Uterus (tissue), 4 donors: Measurements from ENCODE around the gene TMEM30A. TPM values are rescaled to one million over a fixed set of nuclear protein-coding genes. Genes with fewer than 3 reads are reported as not detected.

Experiments
- DNase-seq, 2 donors: peaks; one replicate each; pipeline ENCODE4 v3.0.0-alpha.2; 2019 to 2020
- H3K27ac ChIP-seq, 2 donors: fragments of 200-600 bp; sonication (generic); 1 replicate in 1 of 2; 2 replicates in 1 of 2; pipeline ENCODE4 v1.5.1; 2016 to 2018
- H3K27me3 ChIP-seq, 2 donors: fragments of 200-600 bp; sonication (generic); one replicate each; pipeline ENCODE4 v1.5.1; 2018 to 2019; ENCODE audit warnings: control low read depth in 1 of 2
- H3K36me3 ChIP-seq, 2 donors: fragments of 200-600 bp; sonication (generic); one replicate each; pipeline ENCODE4 v1.5.1; 2019; ENCODE audit warnings: control low read depth in 1 of 2
- H3K4me1 ChIP-seq, 2 donors: fragments of 200-600 bp; sonication (generic); one replicate each; pipeline ENCODE4 v1.5.1; 2018 to 2019; ENCODE audit warnings: control low read depth in 1 of 2
- H3K4me3 ChIP-seq, 2 donors: fragments of 200-600 bp; sonication (generic); 1 replicate in 1 of 2; 2 replicates in 1 of 2; pipeline ENCODE4 v1.5.1; 2018 to 2019; ENCODE audit warnings: mild to moderate bottlenecking in 1 of 2
- H3K9me3 ChIP-seq, 2 donors: fragments of 200-600 bp; sonication (generic); one replicate each; pipeline ENCODE4 v1.5.1; 2019; ENCODE audit warnings: control low read depth in 1 of 2
- POLR2A ChIP-seq, 2 donors: fragments of 450-650 bp; IDR thresholded peaks; one replicate each; pipeline ENCODE4 v1.6.1; 2016; ENCODE audit warnings: antibody characterized with exemption in 2 of 2, mild to moderate bottlenecking in 1 of 2, moderate library complexity in 1 of 2
- intact Hi-C: fragments of 100-400 bp; cut with DNase I; formaldehyde crosslinking; loops from one replicate; pipeline ENCODE4 v1.15.1; 2023; ENCODE audit warnings: low total_unique reads
- total RNA-seq, 4 donors: library from RNA; depleted of rRNA in 3 of 4; stranded (reverse); fragments of >200 nt in 3 of 4; gene quantifications; one replicate each; pipeline versions ENCODE4 v1.1.0 to v1.2.4, GENCODE V29; 2014 to 2023
- TF ChIP-seq, protein P1 (sequence below), 4 experiments: fragments of 200-600 bp in 2 of 4; fragments of 450-650 bp in 2 of 4; sonication (generic) in 2 of 4; IDR thresholded peaks; one replicate each; pipeline ENCODE4 v1.5.1; 2016 to 2019; ENCODE audit warnings: antibody characterized with exemption in 4 of 4, mild to moderate bottlenecking in 2 of 4, moderate library complexity in 1 of 4
- donor health status: DM: yes; HTN: yes; CAD: no.

Gene TMEM30A
- total RNA-seq, 4 donors from 2014 or later, result 71.0 to 194 (median 125) TPM

- Histone ChIP-seq H3K27me3 (no peaks in the 10 kb centered on the region), H3K4me3 (no peak overlapping the region), H3K36me3 (no peaks in the 10 kb centered on the region), H3K4me1 (peaks cover 0 to 5% of the 10 kb centered on the region in 2 donors), H3K27ac (no peak overlapping the region), H3K9me3 (no peaks in the 10 kb centered on the region)
- no peak for DNase-seq
- TF ChIP-seq, protein P1, sequence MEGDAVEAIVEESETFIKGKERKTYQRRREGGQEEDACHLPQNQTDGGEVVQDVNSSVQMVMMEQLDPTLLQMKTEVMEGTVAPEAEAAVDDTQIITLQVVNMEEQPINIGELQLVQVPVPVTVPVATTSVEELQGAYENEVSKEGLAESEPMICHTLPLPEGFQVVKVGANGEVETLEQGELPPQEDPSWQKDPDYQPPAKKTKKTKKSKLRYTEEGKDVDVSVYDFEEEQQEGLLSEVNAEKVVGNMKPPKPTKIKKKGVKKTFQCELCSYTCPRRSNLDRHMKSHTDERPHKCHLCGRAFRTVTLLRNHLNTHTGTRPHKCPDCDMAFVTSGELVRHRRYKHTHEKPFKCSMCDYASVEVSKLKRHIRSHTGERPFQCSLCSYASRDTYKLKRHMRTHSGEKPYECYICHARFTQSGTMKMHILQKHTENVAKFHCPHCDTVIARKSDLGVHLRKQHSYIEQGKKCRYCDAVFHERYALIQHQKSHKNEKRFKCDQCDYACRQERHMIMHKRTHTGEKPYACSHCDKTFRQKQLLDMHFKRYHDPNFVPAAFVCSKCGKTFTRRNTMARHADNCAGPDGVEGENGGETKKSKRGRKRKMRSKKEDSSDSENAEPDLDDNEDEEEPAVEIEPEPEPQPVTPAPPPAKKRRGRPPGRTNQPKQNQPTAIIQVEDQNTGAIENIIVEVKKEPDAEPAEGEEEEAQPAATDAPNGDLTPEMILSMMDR (IDR thresholded peaks at IDR 0.05), result no peak
- no peak for TF ChIP-seq POLR2A (IDR thresholded peaks at IDR 0.05)
- intact Hi-C loops, result loop anchor here (10.0 kb wide), 2 partner anchors 1124 to 1364 kb away; no protein-coding TSS in a partner anchor
Observed at GRCh38 chr6:75219263-75219662, 65.3 kb downstream of the TMEM30A start.

DNA sequence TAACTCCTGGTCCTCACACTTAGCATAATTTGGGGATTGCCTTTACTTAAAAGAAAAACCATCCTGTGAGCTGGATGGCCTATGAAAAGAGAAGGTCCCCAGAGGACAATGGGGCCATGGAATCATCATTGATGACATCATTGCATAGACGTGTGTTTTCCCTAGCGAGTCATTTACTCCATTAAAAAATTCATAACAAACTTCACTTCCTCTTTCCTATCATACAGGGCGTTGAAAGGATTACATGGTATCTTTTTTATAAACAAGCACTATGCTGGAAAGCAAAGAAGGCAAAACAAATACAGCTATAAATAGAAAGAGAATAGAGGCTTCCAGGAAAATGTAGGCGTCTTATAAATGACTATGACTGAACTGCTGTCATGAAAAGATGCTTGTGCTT, 67.4 kb downstream of the TMEM30A start:
- no peaks in the 10 kb centered on the region for H3K27me3 ChIP-seq
- H3K4me1 ChIP-seq, result peaks cover 0 to 5% of the 10 kb centered on the region in 2 donors
- intact Hi-C loops, result loop anchor here (10.0 kb wide), 2 partner anchors 1122 to 1362 kb away; no protein-coding TSS in a partner anchor
- H3K36me3 ChIP-seq, result no peaks in the 10 kb centered on the region
- no peak for DNase-seq
- peak overlapping the region in 1 of 2 donors; percentile 3 for H3K27ac ChIP-seq
- no peaks in the 10 kb centered on the region for H3K9me3 ChIP-seq
- H3K4me3 ChIP-seq, result no peak overlapping the region
- TF ChIP-seq, protein P1 (IDR thresholded peaks at IDR 0.05), result no peak
- TF ChIP-seq POLR2A (IDR thresholded peaks at IDR 0.05), result no peak

DNA sequence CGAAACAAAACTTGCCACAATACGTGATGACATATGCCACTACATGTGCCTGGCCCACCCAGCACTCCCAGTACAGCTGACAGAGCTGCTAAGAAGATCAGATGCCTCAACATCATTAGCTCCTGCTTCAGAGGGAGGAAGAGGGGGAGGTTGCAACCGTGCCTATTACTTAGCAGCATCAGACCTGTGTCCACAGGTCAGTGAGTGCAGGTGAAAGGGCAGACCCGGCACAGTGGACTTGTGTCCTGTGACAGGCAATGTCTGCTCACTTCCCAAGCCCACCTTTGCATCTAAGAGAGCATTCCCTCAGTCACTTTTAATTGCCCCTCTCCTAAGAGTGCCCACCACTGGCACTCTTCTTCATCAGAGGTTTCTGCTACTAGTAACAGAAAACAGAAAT, 69.3 kb downstream of the TMEM30A start:
- H3K27me3 ChIP-seq, result no peaks in the 10 kb centered on the region
- intact Hi-C loops, result loop anchor here (10.0 kb wide), 2 partner anchors 1120 to 1360 kb away; no protein-coding TSS in a partner anchor
- no peak overlapping the region for H3K27ac ChIP-seq
- H3K36me3 ChIP-seq, result no peaks in the 10 kb centered on the region
- H3K4me1 ChIP-seq, result peaks cover 0 to 12% of the 10 kb centered on the region in 2 donors
- H3K4me3 ChIP-seq, result no peak overlapping the region
- DNase-seq, result no peak
- H3K9me3 ChIP-seq, result no peaks in the 10 kb centered on the region
- TF ChIP-seq, protein P1 (IDR thresholded peaks at IDR 0.05), result no peak
- TF ChIP-seq POLR2A (IDR thresholded peaks at IDR 0.05), result no peak

DNA sequence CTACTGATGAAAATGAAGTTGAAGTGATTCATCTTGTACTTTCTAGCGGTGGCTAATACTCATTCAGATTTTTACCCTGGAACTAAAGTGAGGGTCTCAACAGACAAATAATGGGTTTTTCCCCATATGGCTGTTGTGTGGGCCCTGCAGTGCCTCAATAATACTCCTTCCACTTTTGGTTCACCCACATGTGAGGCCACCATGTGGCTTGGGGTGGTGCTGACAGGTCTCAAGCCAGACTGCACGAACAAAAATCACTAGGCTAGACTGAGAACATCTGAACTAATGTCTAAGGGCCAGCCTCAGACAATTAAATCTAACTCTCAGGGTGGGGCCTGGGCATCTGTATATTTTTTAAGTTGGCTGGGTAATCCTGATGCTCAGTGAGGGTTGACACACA, 70.9 kb downstream of the TMEM30A start:
- intact Hi-C loops, result loop anchor here (10.0 kb wide), 2 partner anchors 1119 to 1359 kb away; no protein-coding TSS in a partner anchor
- TF ChIP-seq, protein P1 (IDR thresholded peaks at IDR 0.05), result no peak
- TF ChIP-seq POLR2A (IDR thresholded peaks at IDR 0.05), result no peak
- H3K4me1 ChIP-seq, result peaks cover 0 to 13% of the 10 kb centered on the region in 2 donors

DNA sequence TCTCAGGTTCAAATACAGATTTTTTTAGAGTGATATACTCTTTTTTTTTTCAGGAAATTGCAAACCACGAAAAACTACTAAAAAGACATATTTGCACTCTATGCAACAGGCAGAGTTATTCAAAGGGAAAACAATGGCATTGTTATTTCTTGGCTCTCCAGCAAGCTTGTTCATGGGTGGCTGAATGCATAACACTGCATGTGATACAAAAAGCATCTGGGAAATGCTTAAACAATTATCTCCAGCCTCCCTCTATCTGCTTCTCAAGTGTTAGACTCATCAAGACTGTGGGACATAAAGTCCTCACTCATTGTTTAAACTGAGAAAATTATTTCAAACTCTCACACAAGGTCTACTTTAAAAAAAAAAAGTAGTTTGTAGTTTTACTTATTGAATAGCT, 71.5 kb downstream of the TMEM30A start:
- intact Hi-C loops, result loop anchor here (10.0 kb wide), 2 partner anchors 1118 to 1358 kb away; no protein-coding TSS in a partner anchor
- Histone ChIP-seq H3K27ac (no peak overlapping the region), H3K27me3 (no peaks in the 10 kb centered on the region), H3K4me1 (peaks cover 0 to 18% of the 10 kb centered on the region in 2 donors), H3K9me3 (no peaks in the 10 kb centered on the region), H3K36me3 (no peaks in the 10 kb centered on the region), H3K4me3 (no peak overlapping the region)
- TF ChIP-seq, protein P1 (IDR thresholded peaks at IDR 0.05), result no peak
- TF ChIP-seq POLR2A (IDR thresholded peaks at IDR 0.05), result no peak
- DNase-seq, result no peak

More for the DNA sequence above, 70.9 kb downstream of the TMEM30A start:
- no peak overlapping the region for H3K4me3 ChIP-seq
- no peaks in the 10 kb centered on the region for H3K36me3 ChIP-seq
- DNase-seq, result no peak
- H3K9me3 ChIP-seq, result no peaks in the 10 kb centered on the region
- H3K27ac ChIP-seq, result no peak overlapping the region
- no peaks in the 10 kb centered on the region for H3K27me3 ChIP-seq
